GM23338 (cell line): ENCODE results near the gene KDM4C. TPM values are rescaled to one million over a fixed set of nuclear protein-coding genes. Genes with fewer than 3 reads are reported as not detected.

ENCODE experiments used
- ATAC-seq: fragments of 200-7000 bp; cut with Tn5 transposase; 3 replicates; pipeline ENCODE4 v1.9.1; 2020
- DNase-seq: peaks from one replicate; pipeline ENCODE4 v3.0.0-alpha.2; 2015; ENCODE audit warnings: low spot score
- H2AFZ ChIP-seq: fragments of 200-600 bp; sonication (generic); 2 replicates; pipeline ENCODE4 v1.8.0; 2016; ENCODE audit warnings: antibody characterized with exemption, mild to moderate bottlenecking, moderate library complexity
- H3F3A ChIP-seq: fragments of 200-600 bp; sonication (generic); replicated peaks from 2 replicates; pipeline ENCODE4 v1.8.0; 2017; ENCODE audit warnings: antibody characterized with exemption, mixed run types, low read depth
- H3K27ac ChIP-seq: fragments of 200-600 bp; sonication (generic); 2 replicates; pipeline ENCODE4 v1.6.1; 2016; ENCODE audit warnings: low read depth
- H3K27me3 ChIP-seq: fragments of 200-600 bp; sonication (generic); 2 replicates; pipeline ENCODE4 v1.8.0; 2016; ENCODE audit warnings: mild to moderate bottlenecking, mixed run types, moderate library complexity; ENCODE audit not compliant: insufficient read depth
- H3K36me3 ChIP-seq: fragments of 200-600 bp; sonication (generic); 2 replicates; pipeline ENCODE4 v1.8.0; 2016; ENCODE audit warnings: mild to moderate bottlenecking; ENCODE audit not compliant: insufficient read depth
- H3K4me1 ChIP-seq: fragments of 200-600 bp; sonication (generic); 2 replicates; pipeline ENCODE4 v1.8.0; 2016; ENCODE audit warnings: mild to moderate bottlenecking, moderate library complexity; ENCODE audit not compliant: insufficient read depth
- H3K4me2 ChIP-seq: fragments of 200-600 bp; sonication (generic); 2 replicates; pipeline ENCODE4 v1.7.1; 2017; ENCODE audit warnings: mixed run types
- H3K4me3 ChIP-seq: fragments of 200-600 bp; sonication (generic); 2 replicates; pipeline ENCODE4 v1.6.1; 2016; ENCODE audit warnings: mixed run types
- H3K79me2 ChIP-seq: fragments of 200-600 bp; sonication (generic); replicated peaks from 2 replicates; pipeline ENCODE4 v1.8.0; 2017; ENCODE audit warnings: mild to moderate bottlenecking; ENCODE audit not compliant: insufficient read depth
- H3K9me2 ChIP-seq: fragments of 200-600 bp; sonication (generic); 2 replicates; pipeline ENCODE4 v1.8.0; 2017; ENCODE audit not compliant: insufficient read depth
- H4K20me1 ChIP-seq: fragments of 200-600 bp; sonication (generic); replicated peaks from 2 replicates; pipeline ENCODE4 v1.8.0; 2017; ENCODE audit warnings: mild to moderate bottlenecking; ENCODE audit not compliant: insufficient read depth
- H3K27ac Mint-ChIP-seq: 2 replicates; pipeline ENCODE4 v1.8.0; 2020; ENCODE audit warnings: inconsistent platforms, mild to moderate bottlenecking, moderate library complexity, mixed read lengths
- H3K27me3 Mint-ChIP-seq: 3 replicates; pipeline ENCODE4 v1.8.0; 2022; ENCODE audit warnings: low read depth, mild to moderate bottlenecking, moderate library complexity, mixed read lengths, inconsistent platforms; ENCODE audit not compliant: insufficient read depth, poor library complexity
- H3K36me3 Mint-ChIP-seq: 3 replicates; pipeline ENCODE4 v1.8.0; 2021; ENCODE audit warnings: low read depth, mild to moderate bottlenecking, inconsistent platforms, moderate library complexity, mixed read lengths
- H3K4me1 Mint-ChIP-seq: 3 replicates; pipeline ENCODE4 v1.8.0; 2020; ENCODE audit warnings: mild to moderate bottlenecking, inconsistent platforms, mixed read lengths
- H3K4me3 Mint-ChIP-seq: 3 replicates; pipeline ENCODE4 v1.8.0; 2021; ENCODE audit warnings: moderate library complexity, mild to moderate bottlenecking, inconsistent platforms, mixed read lengths
- H3K9me3 Mint-ChIP-seq: 3 replicates; pipeline ENCODE4 v1.8.0; 2020; ENCODE audit warnings: moderate library complexity, mild to moderate bottlenecking, inconsistent platforms, mixed read lengths
- EZH2 ChIP-seq: fragments of 200-600 bp; sonication (generic); IDR thresholded peaks from one replicate; pipeline ENCODE4 v1.8.0; 2017; ENCODE audit warnings: antibody characterized with exemption, mild to moderate bottlenecking, low read depth; ENCODE audit not compliant: unreplicated experiment
- REST ChIP-seq: IDR thresholded peaks from one replicate; pipeline ENCODE4 v1.6.1; 2018; ENCODE audit warnings: antibody characterized with exemption; ENCODE audit not compliant: unreplicated experiment
- ZNF114 ChIP-seq: fragments of 250-450 bp; sonication (Bioruptor Pico); IDR thresholded peaks from 2 replicates; pipeline ENCODE4 v1.5.0; 2020; ENCODE audit warnings: mild to moderate bottlenecking, moderate library complexity
- ZNF331 ChIP-seq: fragments of 250-450 bp; sonication (Bioruptor Pico); IDR thresholded peaks from 2 replicates; pipeline ENCODE4 v1.5.0; 2020; ENCODE audit warnings: low read depth, mild to moderate bottlenecking, moderate library complexity
- polyA plus RNA-seq: library from polyadenylated mRNA; unstranded; fragments of >200 nt; fragmentation: Nextera tagmentation; extraction: Ambion mirVana; gene quantifications from 2 replicates; pipeline ENCODE4 v1.2.1, GENCODE V29; 2016
- total RNA-seq: library from RNA; depleted of rRNA; stranded (reverse); fragments of >200 nt; shearing (Covaris generic); gene quantifications from 2 replicates; pipeline ENCODE4 v1.2.3, GENCODE V29; 2014

The KDM4C gene
- total and polyA plus RNA-seq, 2 experiments from 2014 or later: 12.0 to 43.8 TPM

DNA sequence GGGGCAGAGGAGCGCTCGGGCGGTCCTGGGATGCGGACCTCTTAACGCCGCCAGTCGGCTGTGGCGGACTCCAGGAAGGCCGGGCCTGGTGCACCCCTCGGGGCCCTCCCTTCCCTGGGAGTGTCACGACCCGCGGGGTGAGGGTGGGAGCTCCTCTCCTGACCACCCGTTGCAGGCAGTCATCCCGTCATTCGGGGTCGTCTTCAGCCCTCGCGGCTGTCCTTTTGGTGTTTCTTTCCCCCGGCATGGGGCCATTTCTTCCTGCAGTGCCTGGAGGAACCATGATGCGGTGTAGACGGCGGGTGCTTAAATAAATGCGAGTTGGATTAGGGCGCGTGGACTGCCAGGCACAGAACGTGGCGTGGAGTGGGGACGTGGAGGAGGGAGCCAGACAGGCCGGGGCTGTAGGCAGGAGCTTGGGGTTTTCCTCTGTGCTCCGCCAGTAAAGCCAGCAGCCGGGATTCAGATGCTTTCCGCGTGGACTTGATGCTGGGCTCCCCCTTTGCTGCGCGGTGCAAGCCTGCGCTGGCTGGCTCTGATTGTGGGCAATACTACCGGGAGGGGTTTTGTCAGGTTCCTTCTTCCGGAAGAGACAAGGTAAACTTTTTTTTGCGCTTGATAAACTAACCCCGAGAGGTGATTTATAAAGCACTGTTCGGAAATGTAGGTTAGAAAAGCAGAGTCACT, 868 bp downstream of the KDM4C start:
- Histone ChIP-seq H3K79me2 (peaks cover 51% of the 10 kb centered on the region), H3K4me1 (peaks cover 28% of the 10 kb centered on the region), H3K27me3 (no peaks in the 10 kb centered on the region), H3K36me3 (no peaks in the 10 kb centered on the region), H2AFZ (peak overlapping the region; percentile 72), H3F3A (peaks cover 20% of the 10 kb centered on the region; the same call in 1 of the 2 replicates), H3K27ac (0 out of 2 replicates have a peak overlapping the region, but pooled peaks have one; percentile 96), H3K4me2 (peak overlapping the region; percentile 83), H3K9me2 (no peaks in the 10 kb centered on the region), H3K4me3 (peak overlapping the region; percentile 96), H4K20me1 (no peaks in the 10 kb centered on the region)
- Mint-ChIP-seq H3K4me1 (peaks cover 30% of the 10 kb centered on the region), H3K4me3 (peak overlapping the region; percentile 92), H3K36me3 (peaks cover 5% of the 10 kb centered on the region; the same call in 2 of the 3 replicates), H3K27me3 (peaks cover 18% of the 10 kb centered on the region), H3K9me3 (no peaks in the 10 kb centered on the region), H3K27ac (peak overlapping the region; percentile 87)
- TF ChIP-seq REST (no peak), ZNF114 (CRISPR knock-in tag) (no peak), ZNF331 (CRISPR knock-in tag) (no peak)
- ATAC-seq: peak; percentile 55
- DNase-seq: peak; percentile 62

GRCh38 chr9:6759185-6759977, 1.6 kb downstream of the KDM4C start:
- peaks cover 37% of the 10 kb centered on the region for H3K4me1 Mint-ChIP-seq
- H3K36me3 Mint-ChIP-seq: peaks cover 5% of the 10 kb centered on the region; the same call in 2 of the 3 replicates
- no peaks in the 10 kb centered on the region for H3K9me2 ChIP-seq
- DNase-seq: peak; percentile 35
- H3F3A ChIP-seq: peaks cover 20% of the 10 kb centered on the region
- H3K9me3 Mint-ChIP-seq: no peaks in the 10 kb centered on the region
- H3K79me2 ChIP-seq: peaks cover 58% of the 10 kb centered on the region
- no peak for TF ChIP-seq EZH2
- ATAC-seq: no peak
- peaks cover 18% of the 10 kb centered on the region for H3K27me3 Mint-ChIP-seq
- H3K27ac Mint-ChIP-seq: no peak overlapping the region
- peak overlapping the region; percentile 96 for H3K4me3 ChIP-seq
- H4K20me1 ChIP-seq: no peaks in the 10 kb centered on the region
- H3K27ac ChIP-seq: no peak overlapping the region
- H3K4me1 ChIP-seq: peaks cover 35% of the 10 kb centered on the region
- peak overlapping the region; percentile 72; the same call in 1 of the 2 replicates for H2AFZ ChIP-seq
- no peaks in the 10 kb centered on the region for H3K27me3 ChIP-seq
- peak overlapping the region; percentile 83 for H3K4me2 ChIP-seq
- no peaks in the 10 kb centered on the region for H3K36me3 ChIP-seq
- peak overlapping the region; percentile 92 for H3K4me3 Mint-ChIP-seq
